Fibroblast of lung (primary cell): Measurements from ENCODE around the gene PROSER2.

Source experiments
- EZH2 ChIP-seq: IDR thresholded peaks from 2 replicates; pipeline ENCODE4 v1.5.1; 2012; ENCODE audit warnings: low read length, control low read depth, mild to moderate bottlenecking; ENCODE audit errors: missing control alignments
- TF ChIP-seq, protein P1 (sequence below), 2 donors: IDR thresholded peaks in 1 of 2; conservative IDR thresholded peaks in 1 of 2; 1 replicate in 1 of 2; 2 replicates in 1 of 2; pipeline ENCODE4 v1.5.1; 2011 to 2012; ENCODE audit warnings: low read length in 2 of 2, control low read depth in 1 of 2, inconsistent platforms in 1 of 2, low read depth in 1 of 2, mild to moderate bottlenecking in 1 of 2

DNA sequence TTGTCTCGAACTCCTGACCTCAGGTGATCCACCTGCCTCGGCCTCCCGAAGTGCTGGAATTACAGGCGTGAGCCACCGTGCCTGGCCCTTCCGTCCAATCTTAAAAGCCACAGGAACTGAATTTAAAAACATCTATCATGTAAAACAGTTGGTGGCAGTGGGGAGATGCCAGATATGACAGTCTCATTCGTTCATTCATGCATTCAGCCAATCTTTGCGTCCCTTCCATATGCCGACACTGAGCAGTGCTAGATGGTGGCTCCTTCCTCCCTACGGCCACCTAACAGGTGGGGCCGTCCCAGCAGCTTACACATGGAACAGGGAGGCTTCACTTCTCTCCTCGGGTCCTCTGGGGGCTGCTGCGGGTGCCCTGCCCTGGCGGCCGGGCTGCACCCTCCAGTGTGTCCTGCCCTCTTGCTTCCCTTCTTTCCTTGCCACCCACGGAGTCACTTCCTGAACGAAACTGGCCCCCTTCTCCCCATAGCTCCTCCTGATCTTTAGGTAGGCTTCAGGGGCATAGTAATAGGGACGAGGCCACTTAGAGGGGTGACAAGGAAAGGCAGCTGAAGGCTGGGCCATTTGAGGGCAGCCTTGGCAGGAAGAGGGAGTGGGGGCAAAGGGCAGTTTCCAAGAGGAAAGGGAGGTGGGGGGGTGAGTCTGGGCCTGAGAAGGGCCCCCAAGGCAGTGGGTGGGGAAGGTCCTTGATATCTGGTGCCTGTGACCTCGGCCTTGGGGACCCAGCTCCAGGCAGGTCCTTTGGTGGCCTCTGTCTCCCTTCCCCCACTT, 53.8 kb downstream of the PROSER2 start:
- TF ChIP-seq, protein P1, sequence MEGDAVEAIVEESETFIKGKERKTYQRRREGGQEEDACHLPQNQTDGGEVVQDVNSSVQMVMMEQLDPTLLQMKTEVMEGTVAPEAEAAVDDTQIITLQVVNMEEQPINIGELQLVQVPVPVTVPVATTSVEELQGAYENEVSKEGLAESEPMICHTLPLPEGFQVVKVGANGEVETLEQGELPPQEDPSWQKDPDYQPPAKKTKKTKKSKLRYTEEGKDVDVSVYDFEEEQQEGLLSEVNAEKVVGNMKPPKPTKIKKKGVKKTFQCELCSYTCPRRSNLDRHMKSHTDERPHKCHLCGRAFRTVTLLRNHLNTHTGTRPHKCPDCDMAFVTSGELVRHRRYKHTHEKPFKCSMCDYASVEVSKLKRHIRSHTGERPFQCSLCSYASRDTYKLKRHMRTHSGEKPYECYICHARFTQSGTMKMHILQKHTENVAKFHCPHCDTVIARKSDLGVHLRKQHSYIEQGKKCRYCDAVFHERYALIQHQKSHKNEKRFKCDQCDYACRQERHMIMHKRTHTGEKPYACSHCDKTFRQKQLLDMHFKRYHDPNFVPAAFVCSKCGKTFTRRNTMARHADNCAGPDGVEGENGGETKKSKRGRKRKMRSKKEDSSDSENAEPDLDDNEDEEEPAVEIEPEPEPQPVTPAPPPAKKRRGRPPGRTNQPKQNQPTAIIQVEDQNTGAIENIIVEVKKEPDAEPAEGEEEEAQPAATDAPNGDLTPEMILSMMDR (conservative IDR thresholded peaks at IDR 0.05 in 1 of 2, IDR thresholded peaks at IDR 0.05 in 1 of 2; ENCODE audit: low read depth in 1 of 2, low read length in 2 of 2): no peak
- no peak for TF ChIP-seq EZH2
